GM11168 (cell line): Measurements from ENCODE around the gene SELENOI.

Experiments
- in situ Hi-C: fragments of 300-500 bp; cut with MboI; formaldehyde crosslinking; loops from one replicate; pipeline ENCODE4 v1.12.0; 2022; ENCODE audit warnings: low sequenced_read_pairs; ENCODE audit not compliant: unreplicated experiment

The SELENOI gene

DNA sequence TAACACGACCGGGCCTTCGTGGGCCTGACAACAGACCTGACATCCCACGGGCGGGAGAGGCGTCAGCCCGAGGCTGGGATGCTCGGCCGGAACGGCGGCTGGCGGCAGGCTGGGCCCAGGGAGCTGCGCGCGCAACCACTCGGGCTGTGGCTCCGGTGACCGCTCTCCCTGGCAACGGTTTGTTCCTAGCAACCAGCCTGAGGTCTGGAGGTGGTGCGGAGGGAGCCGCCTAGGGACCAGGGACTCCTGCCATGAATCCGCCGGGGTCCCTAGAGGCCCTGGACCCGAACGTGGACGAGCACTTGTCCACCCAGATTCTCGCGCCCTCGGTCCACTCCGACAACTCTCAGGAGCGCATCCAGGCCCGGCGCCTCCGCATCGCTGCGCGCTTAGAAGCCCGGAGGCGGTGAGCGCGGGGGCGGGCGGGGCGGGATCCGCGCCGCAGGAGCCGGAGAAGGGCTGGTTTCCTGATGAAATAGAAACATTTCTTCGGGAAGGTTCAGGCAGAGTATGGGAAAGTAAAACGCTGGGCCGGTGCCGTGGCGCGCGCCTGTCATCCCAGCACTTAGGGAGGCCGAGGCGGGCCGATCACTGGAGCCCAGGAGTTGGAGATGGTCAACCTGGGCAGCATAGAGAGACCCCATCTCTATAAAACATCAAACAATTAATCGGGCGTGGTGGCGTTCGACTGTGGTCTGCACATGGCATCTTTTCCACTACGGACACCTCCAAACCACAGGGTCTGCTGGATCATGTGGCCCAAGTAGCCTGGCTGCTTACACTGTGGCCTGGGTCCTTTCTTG is 56.0 kb downstream of the SELENOI start, which contains the start of gene DRC1:
Gene DRC1, plus strand, starts transcription at position 182 of the 803 bp plus-strand sequence. Its CDS starts 70 bp downstream, at position 252.
- in situ Hi-C loops, result no loop called here

DNA sequence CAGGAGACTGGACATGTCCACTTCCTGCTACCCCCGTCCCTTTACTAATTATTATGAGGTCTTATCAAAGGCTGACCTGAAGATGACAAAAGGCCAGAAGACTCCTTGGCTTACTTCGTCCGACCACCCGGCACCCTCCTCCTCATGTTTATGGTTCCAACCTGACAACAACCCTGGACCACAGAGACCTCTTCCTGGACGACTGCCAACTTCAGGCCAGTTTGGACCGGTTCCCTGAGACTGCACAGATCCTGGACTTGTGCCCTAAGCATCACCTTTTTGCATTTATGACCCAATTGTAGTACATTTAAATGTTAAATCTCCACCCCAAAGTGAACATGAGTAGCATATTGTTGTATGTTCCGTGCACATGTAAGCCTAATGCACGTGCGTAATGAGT is 61.6 kb downstream of the SELENOI start:
- in situ Hi-C loops, result no loop called here

DNA sequence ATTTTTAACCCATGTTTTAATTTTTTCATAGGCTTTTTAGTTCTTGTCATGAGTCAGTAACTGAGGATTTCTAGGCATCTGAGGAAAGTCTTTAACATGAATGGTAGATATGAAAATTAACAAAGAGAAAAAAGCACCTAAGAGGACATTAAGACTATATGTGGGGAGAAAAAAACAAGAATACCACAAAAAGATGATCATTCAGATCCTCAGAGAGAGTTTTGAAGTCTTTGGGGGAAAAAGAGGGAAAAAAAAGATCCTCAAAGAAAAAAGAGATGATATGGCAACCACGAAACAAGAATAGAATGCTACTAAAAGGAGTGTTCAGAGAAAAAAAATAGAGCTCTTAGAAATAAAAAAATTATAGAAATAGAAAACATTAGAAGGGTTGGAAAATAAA is 63.8 kb downstream of the SELENOI start:
- in situ Hi-C loops, result no loop called here

DNA sequence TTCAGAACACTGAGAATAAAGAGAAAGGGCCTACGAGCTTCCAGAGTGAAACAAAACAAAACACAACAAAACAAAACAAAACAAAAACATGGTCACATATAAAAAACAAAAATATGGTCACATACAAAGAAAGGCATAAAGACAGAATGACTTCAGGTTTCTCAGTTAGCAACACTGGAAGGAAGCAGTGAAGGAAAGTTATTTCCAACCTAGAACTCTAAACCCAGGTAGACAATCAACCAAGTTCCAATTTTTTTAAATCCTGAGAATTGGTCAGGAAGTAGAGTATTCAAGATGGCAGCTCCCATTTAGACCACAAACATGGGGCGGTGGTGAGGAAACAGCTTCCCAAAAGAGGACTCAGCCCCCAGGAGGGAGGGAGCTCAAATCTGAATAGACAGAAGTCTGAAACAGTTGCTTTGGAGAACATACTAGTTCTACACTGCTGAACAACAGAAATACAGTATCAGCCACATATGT is 64.9 kb downstream of the SELENOI start:
- in situ Hi-C loops, result no loop called here

GRCh38 chr2:26411419-26411818 is 65.5 kb downstream of the SELENOI start:
- in situ Hi-C loops, result no loop called here

- in situ Hi-C loops, result no loop called here
These were observed 66.2 kb downstream of the SELENOI start for GRCh38 chr2:26412091-26412673.

- in situ Hi-C loops, result no loop called here
These were observed 68.4 kb downstream of the SELENOI start for GRCh38 chr2:26414311-26414710.

DNA sequence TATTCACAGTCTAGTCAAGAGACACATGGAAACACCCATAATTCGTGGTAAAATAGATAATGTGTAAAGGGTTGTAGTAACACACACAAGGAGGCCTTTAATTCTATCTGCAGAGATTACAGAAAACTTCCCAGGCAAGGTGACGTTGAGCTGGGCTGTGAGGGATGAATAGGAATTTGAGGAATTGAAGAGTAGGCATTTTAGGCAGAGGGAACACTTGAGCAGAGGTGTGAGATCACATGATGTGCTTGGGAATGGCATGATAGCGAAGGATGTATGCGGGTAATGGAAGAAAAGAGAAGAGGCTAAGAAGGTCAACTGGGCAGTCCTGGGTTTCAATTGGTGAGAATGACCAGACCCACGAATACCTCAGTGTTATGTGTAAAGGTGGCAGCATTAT is 76.0 kb downstream of the SELENOI start:
- in situ Hi-C loops, result no loop called here

- in situ Hi-C loops, result no loop called here
These were observed 77.1 kb downstream of the SELENOI start for GRCh38 chr2:26422947-26423629.

DNA sequence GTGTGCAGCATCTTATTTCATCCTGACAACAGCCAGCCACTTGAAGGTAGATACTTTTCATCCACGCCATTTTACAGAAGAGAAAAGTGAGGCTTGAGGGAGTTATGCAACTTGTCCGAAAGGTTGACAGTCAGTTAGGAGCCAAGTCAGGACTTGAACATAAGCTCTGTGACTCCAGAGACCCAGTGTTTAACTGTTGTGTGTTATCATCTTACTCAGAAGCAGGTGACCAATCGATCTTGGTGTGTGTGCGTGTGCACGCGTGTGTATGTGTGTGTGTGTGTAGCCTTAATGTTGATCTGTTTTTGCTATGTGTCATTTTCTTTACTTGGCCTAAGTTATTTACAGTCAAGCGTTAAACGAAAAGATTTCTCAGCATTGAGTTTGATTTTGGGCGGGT is 77.8 kb downstream of the SELENOI start:
- in situ Hi-C loops, result no loop called here

DNA sequence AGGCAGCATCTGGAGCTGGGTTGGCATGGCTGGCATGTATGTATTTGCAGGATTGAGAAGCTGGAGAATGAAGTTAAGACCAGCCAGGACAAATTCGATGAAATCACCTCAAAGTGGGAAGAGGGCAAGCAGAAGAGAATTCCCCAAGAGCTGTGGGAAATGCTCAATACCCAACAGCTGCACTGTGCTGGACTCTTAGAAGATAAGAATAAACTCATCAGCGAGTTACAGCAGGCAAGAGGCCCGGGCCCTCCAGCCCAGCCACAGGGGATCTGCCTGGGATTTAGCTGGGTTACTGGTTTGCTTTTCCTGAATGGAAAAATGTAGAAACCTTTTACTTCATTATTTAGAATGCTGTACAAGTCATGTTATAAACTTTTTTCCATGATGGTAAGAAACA is 78.3 kb downstream of the SELENOI start:
- in situ Hi-C loops, result no loop called here

DNA sequence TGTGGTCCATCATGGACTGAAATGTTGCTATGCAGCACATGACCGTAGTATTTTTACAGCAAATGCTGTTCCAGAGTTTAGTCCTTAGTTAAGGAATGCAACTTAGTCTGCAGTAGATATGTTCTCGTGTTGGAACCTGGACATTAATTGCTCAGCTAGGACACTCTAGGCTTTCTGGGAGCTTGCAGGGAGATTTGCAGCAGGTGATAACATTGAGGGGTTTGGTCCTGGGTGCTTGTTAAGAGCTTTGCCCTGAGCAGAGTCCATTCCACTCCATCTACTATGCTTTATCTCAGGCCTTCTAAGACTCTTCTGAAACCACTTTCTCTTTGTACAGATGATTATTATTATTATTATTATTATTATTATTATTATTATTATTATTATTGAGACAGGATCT is 82.9 kb downstream of the SELENOI start:
- in situ Hi-C loops, result no loop called here

DNA sequence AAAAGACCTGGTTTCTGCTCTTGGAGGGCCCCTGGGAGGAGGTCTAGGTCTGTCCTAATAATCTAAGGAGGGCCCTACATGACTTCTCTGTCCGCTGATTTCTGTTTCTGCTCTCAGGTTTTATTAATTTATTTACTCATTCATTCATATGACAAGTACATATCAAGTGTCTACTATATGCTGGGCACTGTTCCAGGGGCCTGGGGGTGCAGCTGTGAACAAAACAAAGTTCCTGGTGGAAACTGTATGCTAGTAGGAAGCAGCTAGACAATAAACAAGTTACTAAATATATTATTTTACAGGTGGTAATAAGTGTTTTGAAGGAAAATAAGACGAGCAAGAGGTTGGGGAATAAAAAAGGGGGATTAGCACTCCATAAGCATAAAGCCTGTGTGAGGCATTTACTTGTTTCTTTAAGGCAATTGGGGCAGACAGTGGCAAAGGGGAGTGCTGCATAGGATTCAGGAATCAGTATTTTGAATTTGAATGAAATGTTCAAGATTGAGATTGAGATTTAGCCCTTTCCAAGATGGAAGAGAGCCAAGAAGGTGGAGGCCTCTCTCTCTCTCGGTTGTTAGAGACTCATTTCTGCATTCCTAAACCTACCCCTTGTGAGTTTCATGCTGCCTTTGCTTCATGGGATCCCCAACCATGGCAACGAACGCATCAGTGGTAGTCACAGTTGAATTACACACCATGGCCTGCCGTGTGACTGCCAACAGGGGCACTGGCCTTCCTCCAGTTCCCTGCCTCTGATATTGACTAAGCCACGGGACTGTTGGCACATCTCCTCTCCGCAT is 84.0 kb downstream of the SELENOI start:
- in situ Hi-C loops, result no loop called here

GRCh38 chr2:26430826-26431225 is 84.9 kb downstream of the SELENOI start:
- in situ Hi-C loops, result no loop called here

GRCh38 chr2:26432363-26432762 is 86.4 kb downstream of the SELENOI start:
- in situ Hi-C loops, result no loop called here

DNA sequence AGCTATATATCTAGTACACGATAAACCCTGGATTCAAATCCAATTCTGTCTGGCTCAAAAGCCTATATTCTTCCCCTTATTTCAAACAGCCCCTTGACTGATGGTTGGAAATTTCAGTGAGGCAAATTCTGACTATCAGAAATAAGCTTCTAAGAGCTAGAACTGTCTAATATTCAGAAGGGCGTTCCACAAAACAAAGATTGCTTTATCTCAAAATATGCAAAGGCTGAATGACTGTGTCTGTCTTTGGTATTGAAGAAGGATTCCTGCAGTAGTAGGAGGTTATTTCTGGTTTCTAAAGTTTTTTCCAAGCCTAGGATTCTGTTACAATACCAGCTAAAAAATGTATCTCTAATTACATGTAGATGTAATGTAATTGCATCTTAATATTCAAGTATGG is 86.9 kb downstream of the SELENOI start:
- in situ Hi-C loops, result no loop called here

GRCh38 chr2:26435106-26435505 is 89.2 kb downstream of the SELENOI start:
- in situ Hi-C loops, result no loop called here

DNA sequence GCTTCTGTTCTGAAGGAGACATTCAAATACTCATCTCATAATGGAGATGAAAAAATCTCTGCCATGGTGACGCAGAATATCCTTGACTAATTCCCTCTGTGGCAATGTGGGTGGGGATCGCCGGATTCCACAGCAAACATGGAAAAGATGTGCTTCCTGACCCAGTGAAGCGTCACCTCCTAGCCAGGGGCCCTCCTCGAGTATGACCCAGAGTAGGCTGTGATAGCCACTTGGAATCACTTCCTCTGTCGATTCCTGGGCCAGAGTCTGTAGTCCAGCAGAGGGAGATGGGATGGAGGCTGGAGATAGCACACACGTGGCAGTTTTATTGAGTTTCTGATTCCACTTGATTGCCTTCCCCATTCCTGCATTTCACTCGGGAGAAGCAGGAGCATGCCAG is 92.6 kb downstream of the SELENOI start:
- in situ Hi-C loops, result no loop called here

GRCh38 chr2:26438926-26439325 is 93.0 kb downstream of the SELENOI start:
- in situ Hi-C loops, result no loop called here

DNA sequence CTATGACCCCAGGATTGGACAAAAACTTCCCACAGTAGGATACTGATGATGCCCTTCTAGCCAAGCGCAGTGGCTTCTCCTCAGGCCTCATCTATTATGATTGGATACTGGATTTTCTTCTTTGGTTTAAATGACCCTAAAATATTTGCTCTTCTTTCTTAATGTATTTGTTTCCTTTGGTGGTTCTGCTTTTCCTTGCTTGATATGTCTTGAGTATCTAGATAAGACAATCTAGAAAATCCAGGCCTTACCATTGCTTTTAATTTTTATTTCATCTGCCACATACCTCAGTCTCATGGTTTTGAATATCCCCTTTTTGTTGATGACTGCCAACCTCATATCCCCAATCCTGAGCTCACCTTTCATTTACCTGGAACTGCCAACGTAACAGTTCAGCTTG is 96.4 kb downstream of the SELENOI start:
- in situ Hi-C loops, result no loop called here
